SK-N-MC (cell line): ENCODE measurements around the gene SERPINA6.
"Not testable (repeated sequence)": the region's sequence is repeated elsewhere in the genome, so short reads cannot be mapped to it uniquely, and the experiment has no call there.

Experiments
- DNase-seq: peaks from one replicate; pipeline ENCODE4 v3.0.0-alpha.2; 2011; ENCODE audit warnings: low read depth, low spot score
- H3K27ac ChIP-seq: fragments of 200-600 bp; sonication (generic); 2 replicates; pipeline ENCODE4 v1.5.1; 2016; ENCODE audit warnings: mixed run types
- H3K36me3 ChIP-seq: fragments of 200-600 bp; sonication (generic); 2 replicates; pipeline ENCODE4 v1.6.1; 2017; ENCODE audit warnings: antibody characterized with exemption, low read length, mixed read lengths; ENCODE audit not compliant: insufficient read depth
- H3K4me3 ChIP-seq: fragments of 200-600 bp; sonication (generic); 2 replicates; pipeline ENCODE4 v1.5.1; 2016
- H3K9ac ChIP-seq: fragments of 200-600 bp; sonication (generic); 2 replicates; pipeline ENCODE4 v1.8.0; 2017; ENCODE audit warnings: mixed run types, mixed read lengths; ENCODE audit not compliant: insufficient read length
- H3K9me3 ChIP-seq: fragments of 200-600 bp; sonication (generic); 2 replicates; pipeline ENCODE4 v1.6.1; 2017; ENCODE audit warnings: low read depth, mild to moderate bottlenecking, antibody characterized with exemption, low read length, moderate library complexity, mixed read lengths
- EZH2 ChIP-seq: fragments of 200-600 bp; sonication (generic); IDR thresholded peaks from one replicate; pipeline ENCODE4 v1.6.1; 2017; ENCODE audit warnings: antibody characterized with exemption
- FOXP2 ChIP-seq: optimal IDR thresholded peaks from 2 replicates; pipeline ENCODE3; 2011; ENCODE audit warnings: mild to moderate bottlenecking, moderate library complexity; ENCODE audit not compliant: insufficient read depth; ENCODE audit errors: extremely low read length, control extremely low read depth
- POLR2AphosphoS5 ChIP-seq: IDR thresholded peaks from 2 replicates; pipeline ENCODE4 v1.6.1; 2012; ENCODE audit warnings: mild to moderate bottlenecking, low read depth, low read length, borderline replicate concordance

Gene SERPINA6, protein sequence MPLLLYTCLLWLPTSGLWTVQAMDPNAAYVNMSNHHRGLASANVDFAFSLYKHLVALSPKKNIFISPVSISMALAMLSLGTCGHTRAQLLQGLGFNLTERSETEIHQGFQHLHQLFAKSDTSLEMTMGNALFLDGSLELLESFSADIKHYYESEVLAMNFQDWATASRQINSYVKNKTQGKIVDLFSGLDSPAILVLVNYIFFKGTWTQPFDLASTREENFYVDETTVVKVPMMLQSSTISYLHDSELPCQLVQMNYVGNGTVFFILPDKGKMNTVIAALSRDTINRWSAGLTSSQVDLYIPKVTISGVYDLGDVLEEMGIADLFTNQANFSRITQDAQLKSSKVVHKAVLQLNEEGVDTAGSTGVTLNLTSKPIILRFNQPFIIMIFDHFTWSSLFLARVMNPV

DNA sequence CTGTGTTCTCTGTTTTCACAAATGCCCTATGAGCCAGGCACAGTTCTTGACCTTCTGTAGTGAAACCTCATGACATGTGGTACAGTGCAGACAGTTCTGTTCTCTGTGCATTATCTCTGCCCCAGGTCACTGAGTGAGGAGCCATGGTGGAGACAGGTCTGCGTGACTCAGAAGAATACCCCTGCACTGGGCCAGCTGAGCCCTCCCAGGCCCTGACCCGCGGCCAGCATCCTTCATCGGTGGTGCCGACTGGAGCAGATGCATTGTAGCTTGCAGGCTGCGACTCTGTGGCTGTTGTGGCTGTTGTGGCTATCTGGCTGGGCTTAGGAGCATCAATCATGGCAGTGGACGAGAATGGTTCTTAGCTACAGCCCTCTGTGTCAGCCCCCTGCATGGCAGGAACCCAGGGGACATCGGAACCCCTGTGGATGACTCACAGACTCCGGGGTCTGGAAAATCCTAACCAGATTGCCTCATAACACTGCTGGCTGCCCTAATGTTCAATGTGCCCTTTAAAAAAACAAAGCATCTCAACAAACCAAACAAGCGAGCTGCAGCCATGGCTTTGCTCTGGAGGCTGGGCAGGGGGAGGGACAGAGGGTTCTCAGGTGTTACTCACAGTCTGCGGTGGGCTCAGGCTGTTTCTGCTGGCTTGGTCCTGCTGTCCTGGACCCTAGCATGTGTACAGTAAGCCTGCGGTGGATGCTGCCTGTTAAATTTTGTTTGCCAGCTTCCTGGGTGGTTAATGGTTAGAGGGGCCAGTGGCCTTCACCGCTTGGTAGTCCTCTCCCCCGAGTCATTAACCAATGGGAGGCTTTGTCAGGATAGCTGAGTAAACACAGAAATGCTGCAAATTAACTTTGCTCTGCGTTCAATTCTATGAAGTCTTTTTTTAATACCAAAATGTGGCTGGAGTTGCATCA lies at the start of gene SERPINA6:
Gene SERPINA6, minus strand, starts transcription at position 689 of the 923 bp plus-strand sequence. CDS start 8,688 bp downstream, outside the sequence.
- DNase-seq: no peak
- Histone ChIP-seq H3K27ac (no peak within 1 kb of the TSS), H3K36me3 (no peaks in the 10 kb centered on the region), H3K4me3 (no peak within 1 kb of the TSS), H3K9me3 (no peaks in the 10 kb centered on the region), H3K9ac (no peak within 1 kb of the TSS)
- no peak for TF ChIP-seq FOXP2
- no peak for TF ChIP-seq POLR2AphosphoS5
- no peak for TF ChIP-seq EZH2

DNA sequence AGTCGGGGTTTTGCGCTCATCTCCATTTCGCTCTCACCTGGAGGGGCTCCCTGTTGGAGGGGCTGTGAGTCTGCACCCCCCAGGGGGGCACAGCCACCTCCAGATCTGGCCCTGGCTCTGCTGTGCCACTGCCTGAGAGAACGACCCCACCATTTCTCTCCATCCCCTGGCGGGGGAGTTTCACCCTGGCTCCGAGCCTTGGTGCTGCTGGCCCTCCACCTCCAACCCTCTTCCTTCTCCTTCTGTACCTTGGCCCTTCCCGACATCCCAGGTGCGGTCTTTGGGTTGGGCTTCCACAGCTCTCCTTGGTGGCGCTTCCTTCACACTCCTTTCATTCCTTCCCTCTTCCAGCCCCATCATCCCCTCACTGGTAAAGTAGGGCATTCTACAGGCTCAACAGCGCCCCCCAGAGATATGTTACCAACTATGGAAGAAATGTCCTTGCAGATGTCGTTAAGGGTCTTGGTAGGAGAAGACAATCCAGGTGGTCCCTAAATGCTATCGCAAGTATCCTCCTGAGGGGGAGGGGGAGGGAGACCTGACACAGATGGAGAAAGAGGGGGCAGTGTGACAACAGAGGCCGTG lies 49.0 kb upstream of the SERPINA6 start:
- DNase-seq: no peak

DNA sequence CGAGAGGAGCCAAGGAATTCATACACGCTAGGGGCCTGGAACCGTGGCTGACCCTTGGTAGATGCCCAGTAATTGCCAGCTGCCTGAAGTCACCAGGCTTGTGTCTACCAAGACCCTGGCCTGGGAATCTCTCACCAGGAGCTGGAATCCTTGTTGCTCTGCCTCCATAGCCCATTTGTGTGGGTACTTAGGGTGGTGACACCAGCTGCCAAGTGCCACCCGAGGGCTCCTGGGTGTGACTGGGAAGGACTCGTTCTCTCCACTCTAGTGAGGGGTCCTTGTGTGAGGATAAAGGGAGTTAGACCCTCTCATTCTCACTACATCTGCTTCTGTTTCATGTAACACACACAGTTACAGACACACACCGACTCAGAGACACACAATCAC lies 47.4 kb upstream of the SERPINA6 start:
- TF ChIP-seq FOXP2: no peak
- no peak for TF ChIP-seq POLR2AphosphoS5
- TF ChIP-seq EZH2: no peak
- no peak for DNase-seq

More for the DNA sequence above, 49.0 kb upstream of the SERPINA6 start:
- H3K4me3 ChIP-seq: no peak overlapping the region
- H3K9ac ChIP-seq: no peak overlapping the region
- no peak for TF ChIP-seq EZH2
- TF ChIP-seq FOXP2: no peak
- no peak for TF ChIP-seq POLR2AphosphoS5
- H3K36me3 ChIP-seq: no peaks in the 10 kb centered on the region
- no peaks in the 10 kb centered on the region for H3K9me3 ChIP-seq
- no peak overlapping the region for H3K27ac ChIP-seq

DNA sequence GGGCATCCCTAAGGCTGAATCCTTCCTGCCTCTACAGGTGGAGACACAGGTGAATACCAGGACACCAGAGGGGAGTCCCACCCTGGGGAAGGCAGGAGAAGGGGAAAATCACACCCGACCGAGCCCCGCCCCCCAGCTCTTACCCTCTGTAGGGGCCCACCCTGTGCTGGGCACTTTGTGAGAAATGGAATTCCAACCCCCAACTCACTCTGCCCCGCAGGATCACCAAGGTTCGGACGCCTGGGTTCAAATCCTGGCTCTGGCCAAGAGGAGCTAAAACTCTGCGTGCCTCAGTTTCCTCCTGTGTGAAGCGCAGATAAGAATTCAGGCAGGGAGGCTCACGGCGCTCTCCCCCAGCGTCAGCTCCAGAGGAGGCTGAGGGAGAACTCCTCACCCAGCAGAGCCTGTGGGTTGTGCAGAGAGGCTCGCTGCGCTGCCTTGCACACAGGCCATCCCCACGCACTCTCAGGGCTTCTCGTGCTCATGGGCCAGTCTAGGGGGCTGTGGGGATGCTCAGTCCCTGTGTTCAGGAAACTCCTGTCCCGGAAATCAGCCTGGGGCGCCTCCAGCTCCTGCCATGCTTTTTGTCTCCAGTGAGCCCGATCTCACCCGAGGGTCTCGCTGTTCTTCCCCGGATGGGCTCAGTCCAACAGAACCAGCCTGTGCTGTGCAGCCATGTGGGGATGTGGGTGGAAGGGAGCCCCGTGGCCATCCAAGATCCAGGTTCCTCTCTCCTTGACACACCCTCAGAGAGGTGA lies 46.8 kb upstream of the SERPINA6 start:
- not testable (repeated sequence) for H3K36me3 ChIP-seq, DNase-seq, H3K27ac ChIP-seq, H3K9me3 ChIP-seq, H3K4me3 ChIP-seq, H3K9ac ChIP-seq

More for the DNA sequence above, 47.4 kb upstream of the SERPINA6 start:
- H3K9me3 ChIP-seq: no peaks in the 10 kb centered on the region
- H3K27ac ChIP-seq: no peak overlapping the region
- H3K9ac ChIP-seq: no peak overlapping the region
- H3K36me3 ChIP-seq: no peaks in the 10 kb centered on the region
- no peak overlapping the region for H3K4me3 ChIP-seq

DNA sequence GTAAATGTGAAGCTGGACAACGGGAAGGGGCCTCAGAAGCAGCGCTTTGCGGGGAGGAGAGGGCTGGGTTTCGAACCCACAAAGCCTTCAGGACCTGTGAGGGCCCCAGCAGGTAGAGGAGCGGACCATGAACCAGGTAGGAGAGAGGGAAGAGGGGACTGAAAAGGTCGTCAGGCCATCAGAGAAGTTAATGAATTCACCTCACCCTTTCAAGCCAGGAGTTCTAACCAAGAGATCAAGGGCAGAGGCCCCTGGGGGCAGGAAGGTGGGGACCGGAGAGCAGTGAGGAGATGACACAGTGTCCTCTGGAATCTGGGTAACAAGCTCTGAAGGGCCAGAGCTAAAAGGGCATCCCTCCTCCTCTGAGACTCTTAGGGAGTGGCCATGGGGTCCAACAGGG lies 45.8 kb upstream of the SERPINA6 start:
- H3K9me3 ChIP-seq: no peaks in the 10 kb centered on the region
- DNase-seq: no peak
- H3K9ac ChIP-seq: no peak overlapping the region
- no peak overlapping the region for H3K4me3 ChIP-seq
- no peaks in the 10 kb centered on the region for H3K36me3 ChIP-seq
- TF ChIP-seq EZH2 (no peak), POLR2AphosphoS5 (no peak), FOXP2 (no peak)
- no peak overlapping the region for H3K27ac ChIP-seq

DNA sequence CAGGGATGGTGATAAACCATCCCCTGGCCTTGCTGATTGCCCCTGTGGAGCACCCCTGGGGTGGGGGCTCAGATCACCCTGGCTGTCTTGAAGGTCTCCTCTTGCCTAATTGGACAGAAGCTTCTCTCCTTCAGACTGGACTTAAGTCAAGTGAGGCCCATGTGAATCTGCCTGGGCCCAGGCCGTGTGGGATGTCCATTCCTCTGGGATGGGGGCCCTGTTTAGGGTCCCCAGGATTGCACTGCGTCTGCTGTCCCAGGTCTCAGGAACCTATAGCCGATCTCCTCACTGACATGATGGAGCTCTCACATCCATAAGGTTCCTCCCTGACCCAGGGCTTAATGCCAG lies 45.1 kb upstream of the SERPINA6 start:
- H3K9ac ChIP-seq: no peak overlapping the region
- TF ChIP-seq FOXP2 (no peak), POLR2AphosphoS5 (no peak), EZH2 (no peak)
- H3K27ac ChIP-seq: no peak overlapping the region
- no peak for DNase-seq
- no peaks in the 10 kb centered on the region for H3K9me3 ChIP-seq
- H3K4me3 ChIP-seq: no peak overlapping the region
- H3K36me3 ChIP-seq: no peaks in the 10 kb centered on the region

DNA sequence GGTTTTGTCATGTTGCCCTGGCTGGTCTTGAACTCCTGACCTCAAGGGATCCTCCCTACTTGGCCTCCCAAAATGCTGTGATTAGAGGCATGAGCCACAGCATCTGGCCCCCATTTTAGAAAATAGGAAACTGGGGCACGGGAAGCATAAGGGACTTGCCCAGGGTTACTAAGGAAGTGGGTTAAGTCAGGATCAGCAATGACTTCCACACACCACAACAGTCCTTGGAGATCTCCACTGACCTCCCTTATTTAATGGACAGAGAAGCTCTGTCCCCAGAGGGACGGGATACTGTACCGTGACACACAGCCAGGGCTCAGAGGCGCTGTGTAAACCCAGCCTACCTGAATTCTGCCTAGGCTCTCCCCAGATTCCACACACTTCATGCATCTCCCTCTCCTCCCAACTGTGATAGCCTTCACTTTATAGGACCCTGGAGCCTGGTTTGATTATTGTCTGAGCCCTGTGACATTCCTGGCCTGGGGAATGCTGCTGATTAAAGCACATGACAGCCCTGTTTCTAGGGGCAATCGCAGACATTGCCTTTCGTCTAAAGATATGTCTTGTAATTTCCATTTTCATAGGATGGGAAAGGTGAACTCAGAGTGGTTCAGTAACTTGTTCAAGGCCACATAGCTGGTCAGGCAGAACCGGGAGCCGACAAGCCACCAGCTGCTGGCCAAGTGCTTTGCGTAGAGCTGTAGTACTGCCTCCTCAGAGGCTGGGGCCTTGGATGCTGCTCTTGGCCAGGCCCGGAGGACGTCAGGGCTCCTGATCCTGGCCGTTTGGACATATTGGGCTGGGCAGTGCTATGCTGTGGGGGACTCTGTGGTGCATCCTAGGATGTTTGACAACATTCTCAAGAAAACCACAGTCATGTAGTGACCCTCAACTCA lies 44.5 kb upstream of the SERPINA6 start:
- DNase-seq: no peak
- Histone ChIP-seq H3K27ac (no peak overlapping the region), H3K9ac (no peak overlapping the region), H3K36me3 (no peaks in the 10 kb centered on the region), H3K9me3 (no peaks in the 10 kb centered on the region), H3K4me3 (no peak overlapping the region)
- TF ChIP-seq FOXP2 (no peak), POLR2AphosphoS5 (no peak), EZH2 (no peak)
